ENCODE results near the gene FGD2. TPM values are rescaled to one million over a fixed set of nuclear protein-coding genes. Genes with fewer than 3 reads are reported as not detected.

FGD2 gene
- total and polyA plus RNA-seq, 9 donors = 2.6 to 4.6 (median 3.7) TPM

DNA sequence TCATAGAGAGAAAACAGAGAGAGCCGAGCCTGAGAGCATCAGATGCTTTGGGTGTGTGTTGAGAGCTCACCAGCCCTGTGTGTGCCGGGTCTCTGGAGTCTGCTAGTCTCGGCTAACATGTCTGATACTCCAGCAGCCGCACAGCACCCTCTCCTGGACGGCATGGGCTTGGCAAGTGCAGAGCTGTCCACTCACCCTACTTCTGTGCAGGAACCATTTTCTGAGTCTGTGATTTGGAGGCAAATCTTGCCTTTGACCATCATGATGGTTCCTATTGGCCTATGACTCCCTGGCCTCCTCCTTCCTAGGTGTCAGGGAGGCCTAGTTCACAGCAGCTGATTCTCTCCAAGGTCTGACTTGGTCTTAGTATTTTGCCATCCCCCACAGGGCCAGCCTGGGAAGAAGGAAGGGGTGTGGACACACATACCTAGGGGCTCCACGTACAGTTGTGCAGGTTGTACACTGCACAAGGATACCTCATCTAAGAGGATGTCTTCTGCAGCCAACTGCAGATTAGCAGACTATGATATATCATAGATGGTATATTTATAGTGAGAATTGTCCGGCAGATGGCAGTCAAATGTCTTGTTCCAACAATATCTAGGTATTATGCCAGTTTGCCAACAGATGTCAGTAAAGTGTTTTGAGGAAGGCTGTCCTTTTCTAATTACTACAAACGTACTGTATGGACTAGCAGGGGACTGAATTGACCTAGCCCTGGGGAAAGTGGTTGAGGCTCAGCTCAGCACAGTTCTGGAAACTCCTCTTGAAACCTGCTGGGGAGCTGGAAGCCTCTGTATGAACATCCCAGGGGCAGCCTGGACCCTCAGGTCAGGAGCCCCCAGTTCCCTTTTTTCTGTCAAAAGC, 13.0 kb downstream of the FGD2 start:
- Histone ChIP-seq H3K4me3 (ENCODE audit: low read length) (no peak overlapping the region), H3K4me1 (ENCODE audit: control insufficient read depth, insufficient read depth, low read length) (peaks cover 14% of the 10 kb centered on the region), H3K27me3 (ENCODE audit: control insufficient read depth, insufficient read depth, low read length) (no peaks in the 10 kb centered on the region), H3K27ac (ENCODE audit: low read length) (no peak overlapping the region), H3K36me3 (ENCODE audit: control insufficient read depth, insufficient read depth, low read length) (no peaks in the 10 kb centered on the region), H3K9me3 (replicated peaks; ENCODE audit: control insufficient read depth, low read depth, low read length) (no peaks in the 10 kb centered on the region)
- peak; percentile 94 for DNase-seq
- 8% methylated on average over 5 of the region's 8 CpGs for WGBS (ENCODE audit: insufficient coverage)

DNA sequence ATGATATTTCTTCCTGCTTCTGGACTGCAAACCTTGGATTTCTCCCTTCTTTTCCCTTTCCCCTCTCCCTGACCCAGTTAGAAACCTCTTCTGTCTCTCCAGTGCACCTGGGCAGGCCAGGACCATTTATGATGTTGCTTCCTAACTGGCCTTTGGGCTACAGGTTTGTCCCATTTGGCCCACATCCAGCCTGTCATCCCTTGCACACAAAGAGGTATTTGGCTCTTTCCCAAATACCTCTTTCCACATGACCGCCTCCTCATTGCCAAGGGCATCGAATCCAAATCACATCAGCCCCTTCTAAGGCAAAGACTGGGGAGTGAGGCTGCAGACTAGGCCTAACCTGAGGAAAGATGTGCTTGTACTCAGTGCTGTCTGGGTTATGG, 13.6 kb downstream of the FGD2 start:
- DNase-seq = peak; percentile 31
- H3K27ac ChIP-seq (ENCODE audit: low read length) = no peak overlapping the region
- no CpG with 5 or more reads among the region's 2 CpGs for WGBS (ENCODE audit: insufficient coverage)
- no peak overlapping the region for H3K4me3 ChIP-seq (ENCODE audit: low read length)
- H3K36me3 ChIP-seq (ENCODE audit: control insufficient read depth, insufficient read depth, low read length) = no peaks in the 10 kb centered on the region
- no peaks in the 10 kb centered on the region for H3K9me3 ChIP-seq (replicated peaks; ENCODE audit: control insufficient read depth, low read depth, low read length)
- H3K4me1 ChIP-seq (ENCODE audit: control insufficient read depth, insufficient read depth, low read length) = peaks cover 14% of the 10 kb centered on the region
- no peaks in the 10 kb centered on the region for H3K27me3 ChIP-seq (ENCODE audit: control insufficient read depth, insufficient read depth, low read length)

GRCh38 chr6:37020381-37020780, 14.9 kb downstream of the FGD2 start:
- peaks cover 14% of the 10 kb centered on the region for H3K4me1 ChIP-seq (ENCODE audit: control insufficient read depth, insufficient read depth, low read length)
- WGBS (ENCODE audit: insufficient coverage) = 30% methylated on average over 6 of the region's 12 CpGs
- no peak overlapping the region for H3K4me3 ChIP-seq (ENCODE audit: low read length)
- no peaks in the 10 kb centered on the region for H3K27me3 ChIP-seq (ENCODE audit: control insufficient read depth, insufficient read depth, low read length)
- DNase-seq = no peak
- H3K9me3 ChIP-seq (replicated peaks; ENCODE audit: control insufficient read depth, low read depth, low read length) = no peaks in the 10 kb centered on the region
- no peaks in the 10 kb centered on the region for H3K36me3 ChIP-seq (ENCODE audit: control insufficient read depth, insufficient read depth, low read length)
- no peak overlapping the region for H3K27ac ChIP-seq (ENCODE audit: low read length)

- H3K4me3 ChIP-seq (ENCODE audit: low read length) = no peak overlapping the region
- no peak for DNase-seq
- no peaks in the 10 kb centered on the region for H3K9me3 ChIP-seq (replicated peaks; ENCODE audit: control insufficient read depth, low read depth, low read length)
- 81% methylated on average over 3 of the region's 5 CpGs for WGBS (ENCODE audit: insufficient coverage)
- no peaks in the 10 kb centered on the region for H3K36me3 ChIP-seq (ENCODE audit: control insufficient read depth, insufficient read depth, low read length)
- H3K27ac ChIP-seq (ENCODE audit: low read length) = no peak overlapping the region
- no peaks in the 10 kb centered on the region for H3K27me3 ChIP-seq (ENCODE audit: control insufficient read depth, insufficient read depth, low read length)
- peaks cover 14% of the 10 kb centered on the region for H3K4me1 ChIP-seq (ENCODE audit: control insufficient read depth, insufficient read depth, low read length)
Observed at GRCh38 chr6:37020812-37021211, 15.4 kb downstream of the FGD2 start.

- no peak overlapping the region for H3K27ac ChIP-seq (ENCODE audit: low read length)
- no peaks in the 10 kb centered on the region for H3K9me3 ChIP-seq (replicated peaks; ENCODE audit: control insufficient read depth, low read depth, low read length)
- 47% methylated on average over 5 of the region's 14 CpGs for WGBS (ENCODE audit: insufficient coverage)
- no peaks in the 10 kb centered on the region for H3K27me3 ChIP-seq (ENCODE audit: control insufficient read depth, insufficient read depth, low read length)
- H3K4me1 ChIP-seq (ENCODE audit: control insufficient read depth, insufficient read depth, low read length) = peaks cover 14% of the 10 kb centered on the region
- H3K4me3 ChIP-seq (ENCODE audit: low read length) = no peak overlapping the region
- no peaks in the 10 kb centered on the region for H3K36me3 ChIP-seq (ENCODE audit: control insufficient read depth, insufficient read depth, low read length)
- peak; percentile 58 for DNase-seq
Observed at GRCh38 chr6:37021356-37022129, 16.1 kb downstream of the FGD2 start.

GRCh38 chr6:37022135-37022863, 16.8 kb downstream of the FGD2 start:
- H3K4me3 ChIP-seq (ENCODE audit: low read length) = no peak overlapping the region
- no peaks in the 10 kb centered on the region for H3K36me3 ChIP-seq (ENCODE audit: control insufficient read depth, insufficient read depth, low read length)
- H3K4me1 ChIP-seq (ENCODE audit: control insufficient read depth, insufficient read depth, low read length) = peaks cover 13% of the 10 kb centered on the region
- WGBS (ENCODE audit: insufficient coverage) = 91% methylated on average over 17 of the region's 17 CpGs
- H3K27me3 ChIP-seq (ENCODE audit: control insufficient read depth, insufficient read depth, low read length) = no peaks in the 10 kb centered on the region
- H3K9me3 ChIP-seq (replicated peaks; ENCODE audit: control insufficient read depth, low read depth, low read length) = no peaks in the 10 kb centered on the region
- no peak for DNase-seq
- no peak overlapping the region for H3K27ac ChIP-seq (ENCODE audit: low read length)

- Histone ChIP-seq H3K27ac (ENCODE audit: low read length) (no peak overlapping the region), H3K4me3 (ENCODE audit: low read length) (no peak overlapping the region), H3K9me3 (replicated peaks; ENCODE audit: control insufficient read depth, low read depth, low read length) (no peaks in the 10 kb centered on the region), H3K27me3 (ENCODE audit: control insufficient read depth, insufficient read depth, low read length) (no peaks in the 10 kb centered on the region), H3K36me3 (ENCODE audit: control insufficient read depth, insufficient read depth, low read length) (no peaks in the 10 kb centered on the region), H3K4me1 (ENCODE audit: control insufficient read depth, insufficient read depth, low read length) (no peaks in the 10 kb centered on the region)
- DNase-seq = no peak
- WGBS (ENCODE audit: insufficient coverage) = 83% methylated on average over 10 of the region's 15 CpGs
Observed at GRCh38 chr6:37024656-37025337, 19.3 kb downstream of the FGD2 start.

DNA sequence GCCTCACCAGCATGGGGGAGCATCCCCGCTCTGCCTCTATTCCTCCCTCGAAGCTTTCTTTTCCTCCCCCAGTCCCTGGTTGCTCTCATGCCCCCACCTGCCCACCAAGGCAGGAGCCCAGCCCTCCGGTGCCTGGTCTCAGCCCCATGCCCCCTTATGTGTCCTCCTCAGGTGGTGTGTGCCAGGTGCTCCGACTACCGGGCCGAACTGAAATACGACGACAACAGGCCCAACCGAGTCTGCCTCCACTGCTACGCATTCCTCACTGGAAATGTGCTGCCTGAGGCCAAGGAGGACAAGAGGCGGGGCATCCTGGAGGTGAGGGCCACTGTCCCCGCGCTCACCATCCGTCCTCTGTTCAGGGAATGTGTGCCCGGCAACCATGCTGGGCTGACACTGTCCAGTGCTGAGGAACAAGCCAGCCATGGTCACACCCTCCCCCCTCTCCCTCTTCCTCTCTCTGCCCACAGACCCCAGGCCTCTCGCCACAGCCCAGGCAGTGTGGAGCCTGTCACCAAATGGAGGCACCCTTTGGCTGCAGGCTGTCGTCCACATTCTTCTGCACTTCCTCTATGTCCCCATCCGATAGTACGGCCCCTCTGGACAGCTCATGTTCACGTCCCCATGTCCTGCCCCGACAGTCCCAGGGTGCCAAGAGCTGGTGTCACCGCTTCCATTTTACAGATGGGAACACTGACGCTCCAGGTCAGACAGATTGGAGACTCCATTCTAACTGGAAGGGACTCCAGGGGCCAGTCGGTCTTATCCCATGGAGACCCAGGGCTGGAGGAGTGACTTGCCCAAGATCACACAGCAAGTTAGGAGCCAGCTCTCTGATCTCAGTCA, 20.4 kb downstream of the FGD2 start:
- no peak overlapping the region for H3K27ac ChIP-seq (ENCODE audit: low read length)
- no peak overlapping the region for H3K4me3 ChIP-seq (ENCODE audit: low read length)
- no peak for DNase-seq
- no peaks in the 10 kb centered on the region for H3K4me1 ChIP-seq (ENCODE audit: control insufficient read depth, insufficient read depth, low read length)
- H3K36me3 ChIP-seq (ENCODE audit: control insufficient read depth, insufficient read depth, low read length) = no peaks in the 10 kb centered on the region
- H3K27me3 ChIP-seq (ENCODE audit: control insufficient read depth, insufficient read depth, low read length) = no peaks in the 10 kb centered on the region
- H3K9me3 ChIP-seq (replicated peaks; ENCODE audit: control insufficient read depth, low read depth, low read length) = peaks cover 4% of the 10 kb centered on the region
- WGBS (ENCODE audit: insufficient coverage) = 78% methylated on average over 24 of the region's 24 CpGs

GRCh38 chr6:37027036-37027720, 21.7 kb downstream of the FGD2 start:
- DNase-seq = no peak
- H3K27me3 ChIP-seq (ENCODE audit: control insufficient read depth, insufficient read depth, low read length) = no peaks in the 10 kb centered on the region
- no peaks in the 10 kb centered on the region for H3K4me1 ChIP-seq (ENCODE audit: control insufficient read depth, insufficient read depth, low read length)
- no peak overlapping the region for H3K4me3 ChIP-seq (ENCODE audit: low read length)
- H3K36me3 ChIP-seq (ENCODE audit: control insufficient read depth, insufficient read depth, low read length) = no peaks in the 10 kb centered on the region
- H3K9me3 ChIP-seq (replicated peaks; ENCODE audit: control insufficient read depth, low read depth, low read length) = peaks cover 5% of the 10 kb centered on the region
- WGBS (ENCODE audit: insufficient coverage) = 83% methylated on average over 13 of the region's 15 CpGs
- no peak overlapping the region for H3K27ac ChIP-seq (ENCODE audit: low read length)

All from muscle of leg (tissue), 11 donors.